K562 (cell line): ENCODE data around the gene GBX1. TPM values are rescaled to one million over a fixed set of nuclear protein-coding genes. Genes with fewer than 3 reads are reported as not detected.
A peak's percentile ranks its signal among the peaks of the same experiment; 100 is the strongest.

Experiments used
- CBX3 ChIP-seq, 2 experiments: IDR thresholded peaks; 1 replicate in 1 of 2; 2 replicates in 1 of 2; pipeline ENCODE4 v1.6.1; 2012; ENCODE audit warnings: inconsistent platforms in 2 of 2, low read length in 2 of 2, borderline replicate concordance in 1 of 2, control low read depth in 1 of 2
- CHD7 ChIP-seq: fragments of 200-600 bp; sonication (generic); IDR thresholded peaks from one replicate; pipeline ENCODE4 v1.6.1; 2012; ENCODE audit warnings: mild to moderate bottlenecking, low read depth, low read length, inconsistent platforms
- FOXP4 ChIP-seq: sonication (generic); formaldehyde crosslinking; IDR thresholded peaks from 2 replicates; pipeline ENCODE4 v1.8.0; 2022; ENCODE audit warnings: mild to moderate bottlenecking, missing genetic modification reagents, borderline replicate concordance
- SUPT5H ChIP-seq: fragments of 450-650 bp; IDR thresholded peaks from 2 replicates; pipeline ENCODE4 v1.6.1; 2016
- polyA plus RNA-seq, 8 experiments: library from polyadenylated mRNA; depleted of rRNA in 4 of 8; stranded (reverse) in 5 of 8; unstranded in 3 of 8; fragments of >200 nt; fragmentation: Nextera tagmentation in 2 of 8; fragmentation: Illumina TruSeq in 1 of 8; extraction: Ambion mirVana in 2 of 8; extraction: Trizol in 1 of 8; gene quantifications; 2 replicates each; pipeline versions ENCODE4 v1.2.1 to v1.2.3, GENCODE V29; 2011 to 2014; ENCODE audit warnings: inconsistent platforms in 1 of 8, missing spikeins in 1 of 8
- total RNA-seq, 7 experiments: library from RNA; depleted of rRNA in 6 of 7; stranded (reverse); fragments of >200 nt in 6 of 7; fragmentation: Illumina TruSeq in 2 of 7; extraction: Trizol in 2 of 7; gene quantifications; 2 replicates each; pipeline versions ENCODE4 v1.2.1 to v1.2.3, GENCODE V29; 2011 to 2021; ENCODE audit warnings: low replicate concordance in 1 of 7

Gene GBX1
- total and polyA plus RNA-seq, 9 of the 15 experiments (the other 6 are each of a cell fraction or from before 2014, with no cell fraction given), result not detected

DNA sequence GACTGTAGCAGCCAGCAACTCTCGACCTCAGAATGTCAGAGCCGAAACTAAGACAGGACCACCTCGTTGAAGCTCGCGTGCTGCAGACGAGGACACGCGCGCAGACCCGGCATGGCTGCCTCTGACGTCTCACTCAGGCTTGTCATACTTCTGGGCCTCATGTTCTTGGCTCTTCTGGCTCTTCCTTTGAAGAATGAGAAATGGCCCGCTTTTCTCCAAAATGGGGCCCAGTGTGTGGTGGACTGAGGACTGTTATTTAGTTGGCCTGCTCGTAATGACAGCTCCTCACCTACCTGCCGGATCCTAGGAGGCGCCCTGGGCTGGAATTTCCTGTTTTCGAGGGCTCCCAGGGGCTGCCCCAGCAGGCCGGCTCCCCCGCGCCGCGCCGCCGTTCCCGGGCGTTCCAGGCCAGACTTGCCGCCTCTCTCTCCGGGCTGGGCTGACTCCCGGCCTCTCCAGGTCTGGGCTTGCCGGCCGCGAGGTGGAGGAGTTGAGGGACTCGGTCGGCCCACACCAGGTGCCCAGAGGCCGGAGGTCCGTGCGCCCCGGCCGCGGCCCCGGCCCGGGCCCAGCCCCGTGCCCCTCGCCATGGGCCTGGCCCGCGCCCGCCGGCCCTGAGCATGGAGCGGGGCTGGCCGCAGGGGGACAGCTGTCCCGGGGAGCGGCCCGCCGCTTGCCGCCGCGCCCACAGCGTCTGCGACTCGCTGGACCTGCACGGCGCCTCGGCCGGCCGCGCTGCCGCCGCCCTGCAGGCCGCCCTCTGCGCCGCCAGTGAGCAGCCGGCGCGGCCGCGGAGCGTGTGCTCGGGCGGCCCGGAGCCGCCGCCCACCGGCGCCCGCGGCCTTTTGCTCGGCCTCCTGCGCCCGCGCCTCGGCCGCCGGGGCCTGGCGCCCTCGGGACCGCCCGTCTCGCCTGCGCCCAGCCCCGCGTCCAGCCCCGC, 53.1 kb downstream of the GBX1 start (continued):
- TF ChIP-seq CBX3 (IDR thresholded peaks at IDR 0.05; ENCODE audit: borderline replicate concordance in 1 of 2, low read length in 2 of 2) (no peak), SUPT5H (no peak), FOXP4 (0 out of 2 replicates have a peak, but pooled peaks have one; percentile 48), CHD7 (no peak)
